GM19324 (cell line): ENCODE results near the gene ZNF723.
"Not testable (repeated sequence)": the region's sequence is repeated elsewhere in the genome, so short reads cannot be mapped to it uniquely, and the experiment has no call there.

Experiments
- ATAC-seq: cut with Tn5 transposase; IDR thresholded peaks from one replicate; pipeline ENCODE4 v1.9.1; 2021; ENCODE audit warnings: mild to moderate bottlenecking, moderate library complexity; ENCODE audit not compliant: unreplicated experiment, low FRiP score

The ZNF723 gene

DNA sequence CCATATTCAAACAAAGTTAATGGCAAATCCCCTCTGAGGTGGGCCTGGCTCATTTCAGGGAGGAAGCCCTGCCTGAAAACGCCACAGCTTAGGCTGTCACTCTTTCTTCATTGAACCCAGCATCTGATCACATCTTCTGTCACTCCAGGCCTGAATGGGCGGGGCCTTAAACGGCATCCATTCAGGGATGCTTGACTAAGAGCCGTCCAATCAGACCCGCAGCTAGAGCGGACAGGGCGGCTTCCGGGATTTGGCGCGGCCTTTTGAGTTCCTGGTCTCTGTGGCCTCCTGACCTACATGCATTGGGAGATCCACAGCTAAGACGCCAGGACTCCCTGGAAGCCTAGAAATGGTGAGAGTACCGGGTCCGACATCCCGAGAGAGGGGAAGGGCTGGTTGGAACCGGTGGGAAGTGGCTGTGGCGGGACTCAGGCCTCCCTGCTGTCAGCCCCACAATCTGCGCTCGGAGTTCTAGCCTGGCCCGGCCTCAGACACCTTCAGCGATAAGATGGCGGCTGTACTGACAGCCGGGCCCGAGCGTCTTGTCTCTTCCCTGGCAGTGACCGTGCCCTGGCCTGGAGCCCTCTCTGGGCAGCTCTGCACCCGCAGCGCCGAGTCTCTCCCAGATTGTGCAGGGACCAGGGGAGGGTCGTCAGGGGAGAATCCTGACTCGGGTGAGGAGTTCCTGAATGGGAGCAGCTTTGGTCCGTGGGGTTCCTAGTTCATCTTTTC is at the start of gene ZNF723:
Gene ZNF723, plus strand, starts transcription at position 261 of the 732 bp plus-strand sequence. Its CDS starts 89 bp downstream, at position 350.
- ATAC-seq = no peak

DNA sequence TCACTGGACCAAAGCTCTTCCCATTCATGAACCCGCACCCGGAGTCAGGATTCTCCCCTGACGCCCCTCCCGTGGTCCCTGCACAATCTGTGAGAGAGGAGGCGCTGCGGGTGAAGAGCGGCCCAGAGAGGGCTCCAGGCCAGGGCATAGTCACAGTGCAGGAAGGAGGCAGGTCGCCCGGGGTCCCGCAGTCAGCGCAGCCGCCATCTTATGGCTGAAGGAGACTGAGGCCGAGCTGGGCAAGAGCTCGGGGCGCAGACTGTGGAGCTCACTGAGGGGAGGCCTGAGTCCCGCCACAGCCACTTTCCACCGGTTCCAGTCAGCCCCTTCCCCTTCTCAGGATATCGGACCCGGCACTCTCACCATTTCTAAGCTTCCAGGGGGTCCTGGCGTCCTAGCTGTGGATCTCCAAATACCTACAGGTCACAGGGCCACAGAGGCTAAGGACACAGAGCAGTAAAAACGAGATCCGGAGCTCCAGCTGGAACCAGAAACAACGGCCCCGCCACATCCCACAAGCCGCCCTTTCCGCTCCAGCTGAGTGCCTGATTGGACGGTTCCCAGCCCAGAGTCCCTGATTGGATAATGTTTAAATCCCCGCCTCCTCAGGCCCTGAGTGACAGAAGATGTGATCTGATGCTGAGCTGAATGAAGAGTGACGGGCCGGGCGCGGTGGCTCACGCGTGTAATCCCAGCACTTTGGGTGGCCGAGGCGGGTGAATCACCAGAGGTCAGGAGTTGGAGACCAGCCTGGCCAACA is 48.3 kb upstream of the ZNF723 start, which contains the start of gene ZNF99:
Gene ZNF99, minus strand, starts transcription at position 501 of the 760 bp plus-strand sequence. Its CDS starts 135 bp downstream, at position 366.
- ATAC-seq = no peak

DNA sequence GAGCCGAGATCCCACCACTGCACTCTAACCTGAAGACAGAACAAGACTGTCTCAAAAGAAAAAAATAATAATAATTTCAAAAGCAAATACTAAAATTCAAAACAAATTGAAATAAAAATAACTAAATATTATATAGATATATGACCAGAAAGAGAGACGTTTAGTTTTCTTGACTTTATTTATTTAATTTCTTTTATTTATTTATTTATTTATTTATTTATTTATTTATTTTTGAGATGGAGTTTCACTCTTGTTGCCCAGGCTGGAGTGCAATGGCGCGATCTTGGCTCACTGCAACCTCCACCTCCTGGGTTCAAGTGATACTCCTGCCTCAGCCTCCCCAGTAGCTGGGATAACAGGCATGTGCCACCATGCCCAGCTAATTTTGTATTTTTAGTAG is 39.2 kb upstream of the ZNF723 start:
- not testable (repeated sequence) for ATAC-seq

DNA sequence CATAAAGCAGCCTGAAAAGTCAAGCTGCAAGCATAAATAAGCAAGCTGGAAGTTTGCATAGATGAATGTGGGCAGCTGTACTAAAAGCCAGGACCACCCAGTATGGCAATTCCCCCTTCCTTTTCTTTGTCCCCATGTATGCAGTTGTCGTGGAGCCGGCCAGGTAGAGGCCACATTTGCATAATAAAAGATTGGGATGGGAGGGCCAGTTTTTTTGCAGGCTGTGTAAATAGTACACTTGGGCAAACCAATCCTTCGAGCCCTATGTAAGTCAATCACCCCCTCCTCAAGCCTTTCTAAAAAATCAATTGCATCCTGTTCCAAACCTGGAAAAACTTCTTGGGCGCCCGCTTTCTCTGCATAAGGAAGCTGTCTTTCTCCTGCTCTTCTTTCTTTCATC is 35.1 kb upstream of the ZNF723 start:
- ATAC-seq = no peak

DNA sequence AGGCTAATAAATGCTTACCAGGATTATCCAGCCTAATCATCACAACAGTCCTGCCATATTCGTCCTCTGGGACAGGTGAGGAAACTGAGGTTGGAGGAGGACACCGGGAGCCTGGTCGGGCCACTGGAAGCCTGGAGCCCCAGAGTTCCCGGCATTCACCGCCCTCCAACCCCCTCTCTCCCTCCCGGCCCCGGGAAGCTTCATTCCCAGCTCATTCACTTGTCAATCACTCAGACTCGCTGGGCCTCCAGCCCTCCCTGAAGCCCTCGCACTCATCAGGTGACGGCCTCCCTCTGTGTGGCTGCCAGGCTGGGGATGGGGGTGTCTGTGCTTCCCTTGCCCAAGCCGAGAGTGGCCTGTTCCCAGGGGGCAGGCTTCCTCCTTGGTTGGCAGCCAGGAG is 25.7 kb upstream of the ZNF723 start:
- ATAC-seq = no peak

DNA sequence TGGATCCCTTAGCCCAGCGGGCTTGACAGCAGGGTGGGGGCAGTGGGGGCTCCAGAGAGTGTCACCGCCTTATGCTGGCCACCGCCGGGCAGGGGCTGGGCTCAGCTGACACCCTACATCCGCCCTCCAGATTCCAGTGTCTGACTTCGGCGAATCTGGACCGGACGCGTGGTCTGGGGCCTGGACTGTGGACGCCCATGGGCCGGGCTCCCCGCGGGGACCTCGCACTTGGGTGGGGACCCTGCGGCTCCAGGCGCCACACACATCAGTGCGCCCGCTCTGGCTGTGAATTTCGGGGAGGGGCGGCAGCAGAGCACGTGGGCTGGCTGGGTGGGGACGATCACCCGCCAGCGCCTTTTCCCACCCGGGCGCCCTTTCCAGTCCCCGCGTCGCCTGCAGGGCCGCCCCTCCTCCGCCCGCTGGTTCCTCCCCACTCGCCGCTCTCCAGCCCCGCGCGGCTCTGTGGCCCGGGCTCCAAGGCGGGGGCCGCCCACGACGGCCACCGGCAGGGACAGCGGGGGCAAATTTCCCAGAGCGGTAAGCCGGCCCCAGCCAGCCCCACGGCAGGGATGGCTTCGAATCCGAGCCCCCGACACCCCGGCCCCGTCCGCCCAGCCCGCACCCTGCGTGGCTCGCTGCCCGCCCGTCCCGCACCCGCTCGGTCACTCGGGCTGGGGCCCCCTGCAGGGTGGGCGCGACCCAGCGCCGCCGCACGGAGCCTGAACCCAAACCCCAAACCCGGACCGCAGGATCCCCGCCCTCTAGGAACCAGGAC is 24.8 kb upstream of the ZNF723 start:
- ATAC-seq = no peak

DNA sequence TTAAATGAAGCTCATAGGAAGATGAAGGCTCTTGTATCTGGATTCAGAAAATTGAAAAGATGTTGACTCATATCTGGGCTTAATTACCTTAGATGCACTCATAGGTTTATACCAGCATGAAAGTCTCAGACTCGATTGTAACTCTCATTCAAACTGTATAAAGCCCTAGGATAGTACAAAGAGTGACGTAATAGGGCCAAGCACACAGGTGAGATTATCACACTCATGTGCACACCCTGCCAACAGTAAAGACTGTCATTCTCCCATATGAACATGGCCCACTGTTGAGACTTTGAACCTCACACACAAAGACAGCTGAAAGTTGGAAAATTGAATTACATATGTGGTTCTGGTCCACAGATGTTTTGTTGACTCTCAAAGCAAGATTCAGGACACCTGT is 18.0 kb upstream of the ZNF723 start:
- no peak for ATAC-seq

DNA sequence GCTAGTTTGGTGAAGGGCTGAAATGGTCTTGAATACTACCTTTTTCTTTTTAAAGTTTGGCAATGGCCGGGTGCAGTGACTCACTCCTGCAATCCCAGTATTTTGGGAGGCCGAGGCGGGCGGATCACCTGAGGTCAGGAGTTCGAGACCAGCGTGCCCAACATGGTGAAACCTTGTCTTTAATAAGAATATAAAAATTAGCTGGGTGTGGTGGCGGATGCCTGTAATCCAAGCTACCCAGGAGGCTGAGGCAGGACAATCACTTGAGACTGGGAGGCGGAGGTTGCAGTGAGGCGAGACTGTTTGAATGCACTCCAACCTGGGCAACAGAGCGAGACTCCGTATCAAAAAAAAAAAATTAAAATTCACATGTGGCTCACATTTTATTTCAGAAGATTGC is 880 bp upstream of the ZNF723 start:
- no peak for ATAC-seq

DNA sequence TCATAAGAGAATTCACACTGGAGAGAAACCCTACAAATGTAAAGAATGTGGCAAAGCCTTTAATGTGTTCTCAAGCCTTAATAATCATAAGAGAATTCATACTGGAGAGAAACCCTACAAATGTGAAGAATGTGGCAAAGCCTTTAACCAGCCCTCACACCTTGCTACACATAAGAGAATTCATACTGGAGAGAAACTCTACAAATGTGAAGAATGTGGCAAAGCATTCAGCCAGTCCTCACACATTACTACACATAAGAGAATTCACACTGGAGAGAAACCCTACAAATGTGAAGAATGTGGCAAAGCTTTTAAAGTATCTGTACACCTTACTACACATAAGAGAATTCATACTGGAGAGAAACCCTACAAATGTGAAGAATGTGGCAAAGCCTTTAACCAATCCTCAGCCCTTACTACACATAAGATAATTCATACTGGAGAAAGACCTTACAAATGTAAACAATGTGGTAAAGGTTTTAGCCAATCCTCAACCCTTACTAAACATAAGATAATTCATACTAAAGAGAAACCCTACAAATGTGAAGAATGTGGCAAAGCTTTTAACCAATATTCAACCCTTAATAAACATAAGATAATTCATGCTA is 25.7 kb downstream of the ZNF723 start:
- ATAC-seq = not testable (repeated sequence)

DNA sequence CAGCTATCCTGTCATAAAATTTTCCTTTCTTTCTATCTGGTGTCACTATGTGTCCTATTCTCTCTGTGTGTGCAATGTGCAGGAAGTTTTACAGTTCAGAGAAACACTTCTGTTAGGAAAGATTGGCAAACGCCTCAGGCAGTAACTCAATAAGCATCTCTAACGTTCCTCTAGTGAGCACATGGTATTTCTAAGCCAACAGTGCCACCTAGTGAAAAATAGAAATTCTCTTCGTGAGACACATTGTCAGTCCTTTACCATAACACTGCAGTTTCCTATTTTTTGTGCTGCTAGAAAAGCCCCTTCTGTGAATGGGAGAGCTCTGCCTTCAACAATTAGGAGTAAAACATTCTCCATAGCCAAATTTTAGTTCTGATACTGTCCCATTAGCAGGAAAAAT is 50.7 kb downstream of the ZNF723 start:
- no peak for ATAC-seq

DNA sequence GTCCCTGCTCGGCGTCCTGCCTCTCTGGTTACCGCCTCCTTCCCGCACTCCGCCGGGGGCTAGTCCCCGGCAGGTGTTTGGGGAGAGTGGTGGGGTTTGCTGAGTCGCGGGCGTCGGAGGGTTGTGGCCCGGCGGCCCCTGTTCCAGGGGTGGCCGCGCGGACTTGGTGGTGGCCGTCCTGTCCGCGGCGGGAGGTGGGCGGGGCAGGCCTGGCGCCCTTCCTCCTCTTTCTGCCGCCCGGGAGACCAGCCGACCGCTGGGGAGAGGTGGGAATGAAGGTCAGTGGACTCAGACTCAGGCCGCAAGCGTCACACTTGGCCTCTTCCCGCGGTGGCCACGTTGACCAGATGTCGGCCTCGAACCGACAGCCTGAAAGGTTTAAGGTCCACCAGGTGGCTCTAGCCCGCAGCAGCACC is 61.8 kb downstream of the ZNF723 start:
- no peak for ATAC-seq

DNA sequence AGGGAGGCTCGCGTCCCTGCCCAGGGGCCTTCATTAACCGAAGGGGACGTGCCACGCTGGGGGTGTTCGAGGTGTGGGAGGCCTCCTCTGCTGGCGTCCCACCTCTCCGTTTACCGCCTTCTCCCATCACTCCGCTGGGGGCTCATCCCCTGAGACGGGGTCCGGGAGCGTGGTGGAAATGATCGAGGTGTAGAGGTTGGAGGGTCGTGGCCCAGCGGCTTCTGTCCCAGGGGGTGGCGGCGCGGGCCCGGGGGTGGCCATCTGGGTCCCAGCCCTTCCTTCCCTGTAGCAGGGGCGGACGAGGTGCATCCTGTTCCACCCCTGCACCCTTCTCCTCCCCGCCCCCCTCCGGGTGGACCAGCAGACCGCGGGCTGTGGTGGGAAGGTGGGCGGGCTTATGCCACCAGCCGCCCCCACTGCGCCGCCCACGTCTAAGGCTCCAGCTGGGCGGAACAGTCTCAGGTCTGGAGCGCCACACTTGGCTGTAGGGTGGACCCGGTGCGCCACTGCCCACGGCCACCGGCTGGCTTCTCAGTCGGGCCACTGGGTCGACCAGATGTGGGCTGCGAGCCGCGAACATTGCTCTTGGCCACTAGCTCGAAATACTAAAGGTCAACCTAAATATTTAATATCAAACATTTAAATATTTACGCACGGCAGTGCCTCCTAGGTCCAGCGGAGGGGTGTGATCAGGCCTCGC is 69.5 kb downstream of the ZNF723 start:
- ATAC-seq = no peak
